ENCODE data around the gene KANK3.
A peak's percentile ranks its signal among the peaks of the same experiment; 100 is the strongest.
"Not testable (repeated sequence)": the region's sequence is repeated elsewhere in the genome, so short reads cannot be mapped to it uniquely, and the experiment has no call there.

KANK3 gene

DNA sequence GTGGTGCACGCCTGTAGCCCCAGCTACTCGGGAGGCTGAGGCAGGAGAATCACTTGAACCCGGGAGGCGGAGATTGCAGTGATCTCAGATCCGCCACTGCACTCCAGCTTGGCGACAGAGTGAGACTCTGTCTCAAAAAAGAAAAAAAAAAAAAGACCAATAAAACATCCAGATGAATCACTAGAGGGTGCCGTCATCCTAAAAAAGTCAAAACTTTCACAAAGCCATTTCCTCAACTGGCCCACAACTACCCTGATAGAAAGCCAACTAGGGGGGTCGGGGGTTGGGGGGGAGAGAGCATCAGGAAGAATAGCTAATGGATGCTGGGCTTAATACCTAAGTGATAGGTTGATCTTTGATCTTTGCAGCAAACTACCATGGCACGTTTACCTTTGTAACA is 24.2 kb downstream of the KANK3 start:
- not testable (repeated sequence) for DNase-seq

DNA sequence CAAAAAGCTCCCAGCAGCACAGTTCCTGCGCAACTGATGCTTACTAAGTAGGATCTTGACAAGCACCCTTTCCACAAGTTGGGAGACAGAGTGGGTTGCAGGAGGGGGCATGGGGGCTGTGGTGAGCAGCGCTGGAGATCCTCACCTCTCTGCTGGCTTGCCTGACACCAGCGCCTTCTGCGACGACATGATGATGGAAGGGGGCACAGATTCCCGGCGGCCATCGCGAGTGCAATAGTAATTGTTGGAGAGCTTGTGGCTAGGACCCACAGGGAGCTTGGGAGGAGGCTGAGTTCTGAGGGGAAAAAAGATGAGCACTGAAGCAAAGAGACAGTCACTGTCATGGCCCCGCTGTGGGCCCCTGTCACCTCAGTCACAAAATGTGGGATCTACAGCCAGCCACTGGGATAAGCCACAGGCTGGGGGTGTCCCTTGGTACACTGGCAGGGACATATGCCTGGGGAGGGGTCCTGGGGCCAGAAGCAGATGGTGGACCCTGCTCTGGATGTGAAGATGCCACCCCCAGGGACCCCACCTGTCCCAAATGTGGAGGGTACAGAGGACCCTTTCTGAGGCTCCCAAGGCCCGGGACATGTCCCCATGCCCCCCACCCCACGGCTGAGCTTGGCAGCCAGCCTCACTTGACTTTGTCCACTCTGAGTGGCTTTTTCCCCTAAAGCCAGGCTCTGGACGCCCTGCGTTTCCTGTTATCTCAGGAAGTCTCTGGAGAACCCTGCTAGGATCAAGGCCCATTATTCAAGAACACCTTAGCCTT is 26.5 kb downstream of the KANK3 start:
- DNase-seq = no peak

DNA sequence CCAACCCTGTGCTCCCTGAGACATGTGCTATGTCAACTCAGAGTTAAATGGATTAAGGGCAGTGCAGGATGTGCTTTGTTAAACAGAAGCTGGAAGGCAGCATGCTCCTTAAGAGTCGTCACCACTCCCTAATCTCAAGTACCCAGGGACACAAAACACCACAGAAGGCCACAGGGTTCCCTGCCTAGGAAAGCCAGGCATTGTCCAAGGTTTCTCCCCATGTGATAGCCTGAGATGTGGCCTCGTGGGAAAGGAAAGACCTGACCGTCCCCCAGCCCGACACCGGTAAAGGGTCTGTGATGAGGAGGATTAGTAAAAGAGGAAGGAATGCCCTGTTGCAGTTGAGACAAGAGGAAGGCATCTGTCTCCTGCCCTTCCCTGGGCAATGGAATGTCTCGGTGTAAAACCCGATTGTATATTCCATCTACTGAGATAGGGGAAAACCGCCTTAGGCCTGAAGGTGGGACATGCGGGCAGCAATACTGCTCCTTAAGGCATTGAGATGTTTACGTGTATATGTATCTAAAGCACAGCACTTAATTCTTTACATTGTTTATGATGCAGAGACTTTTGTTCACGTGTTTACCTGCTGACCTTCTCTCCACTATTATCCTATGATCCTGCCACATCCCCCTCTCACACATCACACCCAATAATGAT is 28.0 kb downstream of the KANK3 start:
- DNase-seq = not testable (repeated sequence)

DNA sequence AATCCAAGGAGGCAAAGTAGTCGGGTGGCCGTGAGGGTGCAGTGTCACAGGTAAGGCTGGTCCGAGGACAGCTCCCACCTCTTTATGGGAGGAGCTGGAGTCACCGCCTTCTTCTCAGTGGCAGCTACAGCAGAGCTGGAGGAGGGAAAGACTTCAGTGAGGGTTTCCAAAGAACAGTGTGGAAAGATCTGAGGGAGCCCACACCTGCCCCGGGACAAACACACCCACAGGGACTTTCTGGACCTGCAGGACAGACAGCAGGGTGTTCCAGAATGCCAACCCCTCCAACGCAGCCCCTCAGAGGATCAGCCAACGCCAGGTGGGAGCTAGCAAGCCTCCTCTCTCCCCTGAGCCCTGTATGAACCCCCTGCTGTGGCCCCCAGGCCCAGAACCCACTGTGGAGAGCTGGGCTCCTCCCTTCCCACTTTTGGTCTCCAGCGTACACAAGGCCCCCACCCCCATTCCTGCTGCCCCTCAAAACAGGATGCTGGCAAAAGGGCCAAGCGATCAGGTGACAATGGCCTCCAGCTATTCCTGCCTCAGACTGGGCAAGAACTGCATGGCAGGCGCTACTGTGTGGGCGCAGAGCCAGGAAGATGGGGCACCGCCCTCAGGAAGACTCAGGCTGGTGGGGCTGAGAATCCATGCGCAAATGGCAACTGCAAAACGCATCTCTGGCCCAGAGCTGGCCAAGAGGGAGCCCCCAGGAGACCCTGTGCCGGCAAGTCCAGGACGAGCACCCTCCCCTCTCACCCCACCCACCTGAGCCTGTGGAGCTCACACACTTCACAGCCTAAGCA is 31.4 kb downstream of the KANK3 start:
- no peak for DNase-seq

DNA sequence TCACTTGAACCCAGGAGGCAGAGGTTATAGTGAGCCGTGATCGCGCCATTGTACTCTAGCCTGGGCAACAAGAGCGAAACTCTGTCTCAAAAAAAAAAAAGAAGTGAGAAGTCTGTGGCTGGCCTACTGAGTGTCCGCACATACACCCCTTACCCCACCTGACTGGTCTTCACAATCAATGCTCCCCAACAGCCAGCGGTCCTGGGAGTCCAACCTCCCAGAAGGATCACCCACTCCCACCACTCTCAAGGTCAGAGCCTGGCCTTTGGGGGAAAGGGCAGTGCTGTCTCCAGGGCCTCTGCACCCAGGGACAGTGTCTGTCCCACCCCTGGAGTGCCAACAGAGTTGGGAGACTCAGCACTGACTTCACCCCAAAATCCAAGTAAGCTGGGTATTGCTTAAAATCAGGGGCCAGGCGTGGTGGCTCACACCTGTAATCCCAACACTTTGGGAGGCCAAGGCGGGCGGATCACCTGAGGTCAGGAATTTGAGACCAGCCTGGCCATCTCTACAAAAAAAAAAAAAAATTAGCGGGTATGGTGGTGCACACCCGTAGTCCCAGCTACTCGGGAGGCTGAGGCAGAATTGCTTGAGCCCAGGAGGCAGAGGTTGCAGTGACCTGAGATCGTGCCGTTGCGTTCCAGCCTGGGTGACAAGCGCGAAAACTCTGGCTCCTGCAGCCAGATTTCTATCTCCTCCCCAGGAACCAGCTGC is 32.6 kb downstream of the KANK3 start:
- no peak for DNase-seq

DNA sequence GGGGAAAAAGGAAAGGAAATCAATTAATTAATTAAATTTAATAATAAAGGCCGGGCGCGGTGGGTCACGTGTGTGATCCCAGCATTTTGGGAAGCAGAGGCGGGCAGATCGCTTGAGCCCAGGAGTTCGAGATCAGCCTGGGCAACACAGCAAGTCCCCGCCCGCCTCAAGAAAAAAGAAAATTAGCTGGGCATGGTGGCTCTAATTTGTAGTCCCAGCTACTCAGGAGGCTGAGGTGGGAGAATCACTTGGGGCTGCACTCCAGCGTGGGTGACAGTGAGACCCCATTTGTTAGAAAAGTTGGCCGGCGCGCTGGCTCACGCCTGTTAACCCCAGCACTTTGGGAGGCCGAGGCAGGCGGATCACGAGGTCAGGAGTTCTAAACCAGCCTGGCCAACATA is 34.2 kb downstream of the KANK3 start:
- DNase-seq = no peak

DNA sequence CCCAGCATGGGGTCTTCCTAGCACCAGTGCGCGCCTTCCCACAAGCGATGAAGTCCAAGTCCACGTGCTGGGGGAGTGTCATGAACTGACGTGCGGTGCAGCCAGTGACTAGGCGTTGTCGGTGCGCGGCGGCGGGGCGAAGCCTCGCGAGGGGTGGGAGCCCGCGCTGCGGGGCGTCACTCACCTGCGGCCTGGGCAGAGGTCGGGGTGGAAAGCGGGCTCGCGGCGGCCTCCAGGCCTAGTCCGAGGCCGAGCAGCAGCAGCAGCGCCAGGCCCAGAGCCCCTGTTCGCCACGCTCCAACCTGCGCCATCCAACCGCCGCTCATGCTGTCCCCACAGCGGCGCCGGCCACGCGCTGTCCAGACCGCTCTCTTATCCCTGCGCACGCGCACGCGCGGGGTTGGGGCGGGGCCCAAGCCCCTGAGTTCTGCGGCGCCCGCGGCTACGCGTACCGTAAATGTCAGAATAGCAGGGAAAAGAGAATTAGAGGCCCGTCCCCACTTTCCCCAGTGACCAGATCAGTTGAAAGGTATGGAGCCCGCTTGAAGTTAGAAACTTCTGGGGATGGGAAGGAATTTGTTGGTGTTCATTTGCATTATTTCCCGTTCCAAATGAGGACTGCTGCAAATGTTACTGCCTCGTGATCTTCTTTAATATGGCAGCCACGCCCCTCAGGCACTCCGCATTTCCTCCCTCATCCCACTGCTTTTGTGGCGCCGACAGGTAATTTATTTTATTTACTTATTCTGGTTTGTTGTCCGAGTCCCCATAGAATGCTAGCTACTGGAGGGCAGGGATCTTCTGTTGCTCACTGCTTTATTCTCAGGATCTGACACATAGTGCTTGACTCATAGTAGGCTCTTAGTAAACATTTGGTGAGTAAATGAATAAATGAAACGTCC is 34.8 kb downstream of the KANK3 start, which contains the start of gene CD320:
Gene CD320 (minus strand): TSS at position 394 of the 902 bp plus-strand sequence. CDS start 68 bp downstream, at position 326.
- DNase-seq = peak; percentile 98

GRCh38 chr19:8307400-8307964 is 35.6 kb downstream of the KANK3 start:
- DNase-seq = no peak

GRCh38 chr19:8306235-8307054 is 36.6 kb downstream of the KANK3 start:
- DNase-seq = no peak

GRCh38 chr19:8305798-8306197 is 37.3 kb downstream of the KANK3 start:
- no peak for DNase-seq

GRCh38 chr19:8304841-8305621 is 38.0 kb downstream of the KANK3 start:
- DNase-seq = no peak

DNA sequence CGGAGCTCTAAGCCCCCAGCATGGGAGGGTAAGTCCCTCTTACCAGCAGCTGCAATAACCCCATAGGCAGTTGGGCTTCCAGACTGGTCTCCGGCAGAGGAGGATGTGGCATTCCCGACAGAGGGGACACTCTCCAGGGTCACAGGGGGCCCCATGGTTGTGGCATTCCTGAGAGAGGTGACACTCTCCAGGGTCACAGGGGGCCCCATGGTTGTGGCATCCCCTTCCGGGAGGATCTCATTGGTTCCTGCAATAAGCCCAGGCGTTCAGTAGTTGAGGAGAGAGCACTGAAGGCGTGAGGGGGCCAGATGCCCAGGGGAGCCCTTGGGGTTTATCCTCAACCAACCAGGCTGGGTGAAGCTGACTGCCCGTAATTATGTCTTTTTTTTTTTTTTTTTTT is 40.3 kb downstream of the KANK3 start:
- DNase-seq = no peak

DNA sequence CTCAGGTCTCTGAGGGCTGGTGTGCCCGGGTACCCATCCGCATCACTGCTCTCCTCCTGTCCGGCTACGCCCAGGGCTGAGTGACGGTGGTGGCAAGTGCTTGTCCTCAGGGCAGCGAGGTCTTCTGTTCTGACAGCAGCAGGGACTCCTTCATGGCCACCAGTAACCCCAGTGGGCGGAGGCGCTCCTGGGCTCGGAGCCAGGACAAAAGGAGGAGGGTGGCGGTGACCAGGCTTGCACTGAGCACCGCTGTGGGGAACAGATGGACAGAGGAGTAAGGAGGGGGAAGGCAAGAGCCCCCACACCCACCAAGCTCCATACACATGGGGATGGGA is 40.7 kb downstream of the KANK3 start:
- DNase-seq = no peak

GRCh38 chr19:8291337-8291736 is 51.7 kb downstream of the KANK3 start:
- DNase-seq = not testable (repeated sequence)

DNA sequence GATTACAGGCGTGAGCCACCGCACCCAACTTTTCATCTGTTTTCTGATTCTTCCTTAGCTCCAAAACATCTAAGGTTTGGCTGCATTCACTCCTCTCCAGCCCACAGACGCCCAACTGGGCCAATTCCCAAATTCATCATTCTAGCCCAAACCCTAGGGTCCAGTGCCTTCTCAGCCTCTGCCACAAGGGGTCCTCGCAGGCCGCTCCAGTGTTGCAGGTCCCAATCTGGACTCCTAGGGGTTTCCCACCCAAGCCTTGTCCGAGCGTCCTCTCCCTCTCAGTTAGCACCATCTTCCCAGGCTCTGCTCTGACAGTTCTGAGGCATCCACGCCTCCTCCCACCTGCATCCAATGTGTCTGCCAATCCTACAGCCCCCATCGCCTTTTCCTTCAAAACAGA is 66.6 kb downstream of the KANK3 start:
- not testable (repeated sequence) for DNase-seq
